K562 (cell line): ENCODE measurements around the gene MPPED2. TPM values are rescaled to one million over a fixed set of nuclear protein-coding genes. Genes with fewer than 3 reads are reported as not detected.

Experiments
- ATAC-seq: fragments of 200-7000 bp; cut with Tn5 transposase; 3 replicates; pipeline ENCODE4 v1.9.1; 2020; ENCODE audit warnings: moderate library complexity
- BruUV-seq: library from RNA; stranded (reverse); fragments of 400-500 nt; replicated peaks from 2 replicates; lab custom pipeline; 2021; lab: Mats Ljungman, UMichigan
- CTCF ChIA-PET: fragments of 300-600 bp; formaldehyde crosslinking; extraction: SDS; loops from one replicate; lab custom pipeline; 2021; ENCODE audit warnings: low intra/inter-chr PET ratio; lab: Yijun Ruan, JAX
- POLR2A ChIA-PET: fragments of 300-600, 350-650 bp; sonication (Branson Sonifier 250); formaldehyde crosslinking; extraction: SDS; loops from one replicate; lab custom pipeline; 2021; ENCODE audit warnings: antibody characterized with exemption, inconsistent platforms; lab: Yijun Ruan, JAX
- DNase-seq, 4 experiments: peaks; one replicate each; pipeline versions ENCODE4 v3.0.0 to v3.0.0-alpha.2; 2011 to 2018; ENCODE audit warnings: low spot score in 3 of 4, mixed read lengths in 3 of 4; ENCODE audit errors: extremely low read depth in 1 of 4
- FAIRE-seq: peaks from 2 replicates; lab custom pipeline; 2011; peaks lifted over from hg19 to GRCh38; lab: Jason Lieb, UNC
- H2AFZ ChIP-seq: 2 replicates; pipeline ENCODE4 v1.6.0; 2011; ENCODE audit warnings: low read depth, low read length, control low read depth, inconsistent platforms
- H3K27ac ChIP-seq: fragments of 200-600 bp; 3 replicates; pipeline ENCODE4 v1.8.0; 2011; ENCODE audit warnings: low read depth, mild to moderate bottlenecking, control low read depth, inconsistent platforms, low read length, moderate library complexity, mixed read lengths; ENCODE audit errors: extremely low read depth
- H3K27me3 ChIP-seq, 2 experiments: fragments of 300-600 bp in 1 of 2; 2 replicates in 1 of 2; 3 replicates in 1 of 2; pipeline versions ENCODE4 v1.6.0 to v1.8.0; 2011; ENCODE audit warnings: inconsistent platforms in 2 of 2, low read length in 2 of 2, mild to moderate bottlenecking in 1 of 2, mixed read lengths in 1 of 2, moderate library complexity in 1 of 2; ENCODE audit not compliant: control insufficient read depth in 2 of 2, insufficient read depth in 2 of 2
- H3K36me3 ChIP-seq: fragments of 300-600 bp; 3 replicates; pipeline ENCODE4 v1.8.0; 2011; ENCODE audit warnings: mild to moderate bottlenecking, low read length, inconsistent platforms; ENCODE audit not compliant: control insufficient read depth, insufficient read depth
- H3K4me1 ChIP-seq, 2 experiments: fragments of 200-600 bp in 1 of 2; replicated peaks in 1 of 2; 2 replicates in 1 of 2; 3 replicates in 1 of 2; pipeline versions ENCODE4 v1.5.1 to v1.8.0; 2011; ENCODE audit warnings: inconsistent platforms in 2 of 2, low read length in 2 of 2, mild to moderate bottlenecking in 1 of 2, mixed read lengths in 1 of 2, moderate library complexity in 1 of 2; ENCODE audit not compliant: control insufficient read depth in 2 of 2, insufficient read depth in 2 of 2
- H3K4me2 ChIP-seq: 2 replicates; pipeline ENCODE4 v1.6.1; 2011; ENCODE audit warnings: low read length, control low read depth, inconsistent platforms, mixed read lengths; ENCODE audit not compliant: insufficient read depth
- H3K4me3 ChIP-seq: fragments of 200-600 bp; sonication (generic), shearing (Covaris generic); 2 replicates; pipeline ENCODE4 v1.5.1; 2016; ENCODE audit warnings: control low read depth, inconsistent platforms
- H3K79me2 ChIP-seq: fragments of 200-600 bp; 3 replicates; pipeline ENCODE4 v1.8.0; 2011; ENCODE audit warnings: low read length, inconsistent platforms; ENCODE audit not compliant: control insufficient read depth, insufficient read depth
- H3K9ac ChIP-seq, 2 experiments: 2 replicates each; pipeline versions ENCODE4 v1.6.0 to v1.6.1; 2011; ENCODE audit warnings: low read depth in 2 of 2, low read length in 2 of 2, control low read depth in 1 of 2, inconsistent platforms in 1 of 2, mild to moderate bottlenecking in 1 of 2, mixed read lengths in 1 of 2; ENCODE audit not compliant: insufficient read depth in 1 of 2
- H3K9me1 ChIP-seq: one replicate; pipeline ENCODE4 v1.6.0; 2011; ENCODE audit warnings: inconsistent platforms, mild to moderate bottlenecking, low read length, moderate library complexity; ENCODE audit not compliant: control insufficient read depth, insufficient read depth
- H3K9me3 ChIP-seq: replicated peaks from 2 replicates; pipeline ENCODE4 v1.5.1; 2011; ENCODE audit warnings: low read depth, low read length, inconsistent platforms; ENCODE audit not compliant: control insufficient read depth, insufficient read depth
- H4K20me1 ChIP-seq: replicated peaks from 2 replicates; pipeline ENCODE4 v1.6.1; 2011; ENCODE audit warnings: low read length, inconsistent platforms, mixed read lengths; ENCODE audit not compliant: control insufficient read depth, insufficient read depth
- CHCHD3 ChIP-seq: fragments of 250-450 bp; sonication (Bioruptor Pico); IDR thresholded peaks from 2 replicates; pipeline ENCODE4 v2.1.2; 2022; ENCODE audit warnings: mild to moderate bottlenecking
- DDX20 ChIP-seq: fragments of 450-650 bp; IDR thresholded peaks from 2 replicates; pipeline ENCODE4 v1.6.1; 2016; ENCODE audit warnings: missing genetic modification characterization, low read depth, mild to moderate bottlenecking, missing compliant biosample characterization, moderate library complexity
- DEAF1 ChIP-seq: fragments of 450-650 bp; formaldehyde crosslinking; IDR thresholded peaks from 2 replicates; pipeline ENCODE4 v1.4.0; 2020; ENCODE audit warnings: mild to moderate bottlenecking, moderate library complexity
- FOXK2 ChIP-seq, 2 experiments: fragments of 450-650 bp; IDR thresholded peaks in 1 of 2; conservative IDR thresholded peaks in 1 of 2; 2 replicates each; pipeline ENCODE4 v1.6.1; 2016; ENCODE audit warnings: low read depth in 2 of 2, mild to moderate bottlenecking in 1 of 2
- KLF10 ChIP-seq: fragments of 250-450 bp; sonication (Bioruptor Pico); IDR thresholded peaks from 2 replicates; pipeline ENCODE4 v1.6.1; 2021; ENCODE audit warnings: matching md5 sums
- NRF1 ChIP-seq, 2 experiments: fragments of 450-650 bp; IDR thresholded peaks in 1 of 2; conservative IDR thresholded peaks in 1 of 2; 2 replicates each; pipeline ENCODE4 v1.6.1; 2014; ENCODE audit warnings: mild to moderate bottlenecking in 2 of 2
- PHTF2 ChIP-seq: fragments of 250-450 bp; sonication (Bioruptor Pico); IDR thresholded peaks from 2 replicates; pipeline ENCODE4 v1.5.0; 2021; ENCODE audit warnings: mild to moderate bottlenecking
- POLR3G ChIP-seq: IDR thresholded peaks from 2 replicates; pipeline ENCODE4 v1.6.1; 2011; ENCODE audit not compliant: insufficient read length, insufficient replicate concordance; ENCODE audit errors: extremely low read depth
- SETDB1 ChIP-seq: IDR thresholded peaks from one replicate; pipeline ENCODE4 v1.6.1; 2012; ENCODE audit warnings: low read length, control low read depth, inconsistent platforms
- SMARCA5 ChIP-seq: fragments of 450-650 bp; IDR thresholded peaks from 2 replicates; pipeline ENCODE4 v1.6.1; 2016
- U2AF2 ChIP-seq: fragments of 200-400 bp; formaldehyde crosslinking; optimal IDR thresholded peaks from 2 replicates; pipeline ENCODE3; 2017; ENCODE audit warnings: low read depth, mild to moderate bottlenecking, low read length
- ZC3H4 ChIP-seq: sonication (generic); formaldehyde crosslinking; IDR thresholded peaks from 2 replicates; pipeline ENCODE4 v1.9.0; 2021; ENCODE audit warnings: missing genetic modification reagents, borderline replicate concordance
- ZEB2 ChIP-seq: fragments of 450-650 bp; IDR thresholded peaks from 2 replicates; pipeline ENCODE4 v1.6.1; 2016
- ZNF217 ChIP-seq: sonication (generic); formaldehyde crosslinking; IDR thresholded peaks from 2 replicates; pipeline ENCODE4 v1.8.0; 2022; ENCODE audit warnings: mild to moderate bottlenecking, missing genetic modification reagents
- ZNF778 ChIP-seq: fragments of 450-650 bp; formaldehyde crosslinking; IDR thresholded peaks from 2 replicates; pipeline ENCODE4 v1.4.0; 2020; ENCODE audit warnings: mild to moderate bottlenecking, moderate library complexity
- WGBS: fragments of 100-300 bp; shearing (Covaris generic); methylation state at CpG from one replicate; pipeline ENCODE4 v1.1.6; 2016; ENCODE audit warnings: low coverage, mixed read lengths; ENCODE audit not compliant: insufficient coverage; ENCODE audit errors: missing lambda C conversion rate; 5-methylcytosine and 5-hydroxymethylcytosine counted together
- in situ Hi-C: fragments of 300-500 bp; cut with MboI; formaldehyde crosslinking; loops from 4 replicates; pipeline ENCODE4 v1.15.0; 2018; ENCODE audit warnings: inconsistent platforms, mixed read lengths
- intact Hi-C: fragments of 100-400 bp; cut with micrococcal nuclease; formaldehyde crosslinking; loops from 2 replicates; pipeline ENCODE4 v1.14.2; 2022
- polyA plus RNA-seq, 8 experiments: library from polyadenylated mRNA; depleted of rRNA in 4 of 8; stranded (reverse) in 5 of 8; unstranded in 3 of 8; fragments of >200 nt; fragmentation: Nextera tagmentation in 2 of 8; fragmentation: Illumina TruSeq in 1 of 8; extraction: Ambion mirVana in 2 of 8; extraction: Trizol in 1 of 8; gene quantifications; 2 replicates each; pipeline versions ENCODE4 v1.2.1 to v1.2.3, GENCODE V29; 2011 to 2014; ENCODE audit warnings: inconsistent platforms in 1 of 8, missing spikeins in 1 of 8
- total RNA-seq, 7 experiments: library from RNA; depleted of rRNA in 6 of 7; stranded (reverse); fragments of >200 nt in 6 of 7; fragmentation: Illumina TruSeq in 2 of 7; extraction: Trizol in 2 of 7; gene quantifications; 2 replicates each; pipeline versions ENCODE4 v1.2.1 to v1.2.3, GENCODE V29; 2011 to 2021; ENCODE audit warnings: low replicate concordance in 1 of 7

MPPED2 gene
- total and polyA plus RNA-seq, 9 of the 15 experiments (the other 6 are each of a cell fraction or from before 2014, with no cell fraction given), result not detected

GRCh38 chr11:30550022-30550542 is 36.1 kb downstream of the MPPED2 start:
- BruUV-seq, result no TSS peak
- Histone ChIP-seq H3K79me2 (no peaks in the 10 kb centered on the region), H3K4me1 (no peaks in the 10 kb centered on the region), H3K9me3 (no peaks in the 10 kb centered on the region), H3K4me2 (no peak overlapping the region), H3K27me3 (no peaks in the 10 kb centered on the region), H2AFZ (no peak overlapping the region), H3K4me3 (no peak overlapping the region), H4K20me1 (no peaks in the 10 kb centered on the region), H3K9me1 (no peaks in the 10 kb centered on the region), H3K27ac (no peak overlapping the region), H3K36me3 (no peaks in the 10 kb centered on the region), H3K9ac (no peak overlapping the region)
- no peak for FAIRE-seq
- ATAC-seq, result no peak
- CTCF ChIA-PET, result no interaction called here
- no peak for DNase-seq
- in situ Hi-C loops, result no loop called here
- 0% methylated on average over 4 of the region's 4 CpGs for WGBS
- intact Hi-C loops, result no loop called here
- POLR2A ChIA-PET, result no interaction called here
- TF ChIP-seq CHCHD3 (CRISPR knock-in tag) (no peak), SETDB1 (no peak), SMARCA5 (no peak), U2AF2 (no peak), PHTF2 (CRISPR knock-in tag) (no peak), DEAF1 (CRISPR knock-in tag) (no peak), ZNF778 (no peak), POLR3G (no peak), NRF1 (conservative IDR thresholded peaks at IDR 0.05 in 1 of 2, IDR thresholded peaks at IDR 0.05 in 1 of 2) (no peak), ZEB2 (no peak), KLF10 (no peak), FOXK2 (conservative IDR thresholded peaks at IDR 0.05 in 1 of 2, IDR thresholded peaks at IDR 0.05 in 1 of 2; ENCODE audit: low read depth in 2 of 2) (no peak), DDX20 (tag) (no peak), ZNF217 (CRISPR knock-in tag) (no peak), ZC3H4 (CRISPR knock-in tag) (no peak)
